SK-N-SH (cell line): ENCODE results near the gene ABLIM2. TPM values are rescaled to one million over a fixed set of nuclear protein-coding genes. Genes with fewer than 3 reads are reported as not detected.

Source experiments
- CTCF ChIA-PET: fragments of 300-600, 350-600 bp; formaldehyde crosslinking; extraction: SDS; loops from one replicate; lab custom pipeline; 2021; lab: Yijun Ruan, JAX
- POLR2A ChIA-PET: fragments of 350-600 bp; sonication (Branson Sonifier 250); formaldehyde crosslinking; extraction: SDS; loops from one replicate; lab custom pipeline; 2020; ENCODE audit warnings: antibody characterized with exemption, inconsistent platforms; lab: Yijun Ruan, JAX
- DNase-seq: peaks from one replicate; pipeline ENCODE4 v3.0.0; 2012
- H2AFZ ChIP-seq: fragments of 200-600 bp; sonication (generic); 2 replicates; pipeline ENCODE4 v1.8.1; 2016; ENCODE audit warnings: antibody characterized with exemption, mild to moderate bottlenecking, low read depth
- H3F3A ChIP-seq: fragments of 200-600 bp; sonication (generic); replicated peaks from 2 replicates; pipeline ENCODE3; 2016; ENCODE audit warnings: antibody characterized with exemption, mild to moderate bottlenecking; ENCODE audit not compliant: insufficient read depth
- H3K27ac ChIP-seq, 2 experiments: fragments of 200-500 bp in 1 of 2; fragments of 200-600 bp in 1 of 2; sonication (Bioruptor generic) in 1 of 2; sonication (generic), shearing (Covaris generic) in 1 of 2; 2 replicates each; pipeline versions ENCODE4 v1.5.1 to v1.6.1; 2014 to 2016; ENCODE audit warnings: low read depth in 2 of 2, inconsistent platforms in 1 of 2, low read length in 1 of 2, mild to moderate bottlenecking in 1 of 2, mixed read lengths in 1 of 2
- H3K27me3 ChIP-seq: fragments of 200-600 bp; sonication (generic), shearing (Covaris generic); 2 replicates; pipeline ENCODE4 v1.6.1; 2016; ENCODE audit warnings: mixed run types; ENCODE audit not compliant: insufficient read depth
- H3K36me3 ChIP-seq, 2 experiments: fragments of 200-500 bp in 1 of 2; fragments of 200-600 bp in 1 of 2; sonication (Bioruptor generic) in 1 of 2; sonication (generic) in 1 of 2; replicated peaks in 1 of 2; 2 replicates each; pipeline versions ENCODE3 to v1.5.1; 2014 to 2016; ENCODE audit warnings: low read length in 1 of 2, mild to moderate bottlenecking in 1 of 2; ENCODE audit not compliant: insufficient read depth in 2 of 2, control insufficient read depth in 1 of 2
- H3K4me1 ChIP-seq, 2 experiments: fragments of 200-500 bp in 1 of 2; fragments of 200-600 bp in 1 of 2; sonication (Bioruptor generic) in 1 of 2; sonication (generic), shearing (Covaris generic) in 1 of 2; 2 replicates each; pipeline versions ENCODE4 v1.5.1 to v1.6.1; 2014 to 2016; ENCODE audit warnings: low read depth in 1 of 2, low read length in 1 of 2, mixed run types in 1 of 2; ENCODE audit not compliant: insufficient read depth in 2 of 2, control insufficient read depth in 1 of 2
- H3K4me2 ChIP-seq: fragments of 200-600 bp; sonication (generic), shearing (Covaris generic); 2 replicates; pipeline ENCODE4 v1.6.1; 2017; ENCODE audit warnings: mixed run types
- H3K4me3 ChIP-seq, 2 experiments: fragments of 200-500 bp in 1 of 2; fragments of 200-600 bp in 1 of 2; sonication (Bioruptor generic) in 1 of 2; sonication (generic), shearing (Covaris generic) in 1 of 2; 2 replicates each; pipeline versions ENCODE4 v1.5.1 to v1.8.1; 2014 to 2016; ENCODE audit warnings: low read depth in 2 of 2, inconsistent platforms in 1 of 2, low read length in 1 of 2, mild to moderate bottlenecking in 1 of 2, mixed read lengths in 1 of 2, moderate library complexity in 1 of 2
- H3K79me2 ChIP-seq: fragments of 200-600 bp; sonication (generic); 2 replicates; pipeline ENCODE4 v1.8.1; 2017; ENCODE audit warnings: mild to moderate bottlenecking; ENCODE audit not compliant: insufficient read depth
- H3K9ac ChIP-seq: fragments of 200-600 bp; sonication (generic); 2 replicates; pipeline ENCODE4 v1.6.1; 2017; ENCODE audit warnings: mixed run types
- H3K9me2 ChIP-seq: fragments of 200-600 bp; sonication (generic); 2 replicates; pipeline ENCODE4 v1.6.1; 2017; ENCODE audit warnings: mixed run types
- H3K9me3 ChIP-seq: fragments of 200-600 bp; sonication (generic); 2 replicates; pipeline ENCODE4 v1.6.1; 2017; ENCODE audit warnings: mixed run types, mild to moderate bottlenecking, moderate library complexity
- H4K20me1 ChIP-seq: fragments of 200-600 bp; sonication (generic); 2 replicates; pipeline ENCODE4 v1.6.1; 2017; ENCODE audit warnings: mild to moderate bottlenecking, mixed run types; ENCODE audit not compliant: insufficient read depth
- FOXM1 ChIP-seq: IDR thresholded peaks from 2 replicates; pipeline ENCODE4 v1.4.0; 2012; ENCODE audit warnings: low read depth, mild to moderate bottlenecking
- GABPA ChIP-seq: IDR thresholded peaks from 2 replicates; pipeline ENCODE4 v1.4.0; 2012; ENCODE audit warnings: low read depth, mild to moderate bottlenecking
- GATA2 ChIP-seq: sonication (generic); formaldehyde crosslinking; IDR thresholded peaks from 2 replicates; pipeline ENCODE4 v1.5.0; 2020; ENCODE audit warnings: mild to moderate bottlenecking, missing genetic modification reagents
- IRF3 ChIP-seq: fragments of 150-350 bp; IDR thresholded peaks from 2 replicates; pipeline ENCODE4 v1.6.1; 2016; ENCODE audit warnings: mild to moderate bottlenecking, low read depth, low read length
- JUND ChIP-seq: IDR thresholded peaks from 2 replicates; pipeline ENCODE4 v1.4.0; 2012
- MAX ChIP-seq: IDR thresholded peaks from 2 replicates; pipeline ENCODE4 v1.4.0; 2012; ENCODE audit warnings: low read depth
- MXI1 ChIP-seq: IDR thresholded peaks from 2 replicates; pipeline ENCODE4 v1.6.1; 2012; ENCODE audit warnings: mild to moderate bottlenecking, low read depth, low read length, improper control_type of control experiment
- PBX3 ChIP-seq: IDR thresholded peaks from 2 replicates; pipeline ENCODE4; 2012
- RAD21 ChIP-seq: IDR thresholded peaks from 2 replicates; pipeline ENCODE4 v1.6.1; 2012; ENCODE audit warnings: mild to moderate bottlenecking, low read length
- RXRA ChIP-seq: IDR thresholded peaks from 2 replicates; pipeline ENCODE4 v1.4.0; 2012; ENCODE audit warnings: low read depth, mild to moderate bottlenecking, borderline replicate concordance
- SMC3 ChIP-seq: IDR thresholded peaks from 2 replicates; pipeline ENCODE4 v1.6.1; 2012; ENCODE audit warnings: low read depth, low read length, improper control_type of control experiment
- TEAD4 ChIP-seq: IDR thresholded peaks from 2 replicates; pipeline ENCODE4 v1.4.0; 2012; ENCODE audit warnings: mild to moderate bottlenecking, borderline replicate concordance; ENCODE audit not compliant: insufficient read depth
- USF2 ChIP-seq: fragments of 150-350 bp; IDR thresholded peaks from 2 replicates; pipeline ENCODE4 v1.6.1; 2017; ENCODE audit warnings: antibody characterized with exemption, low read length, low read depth, borderline replicate concordance
- WGBS: methylation state at CpG from one replicate; pipeline ENCODE4 v1.1.6; 2017; ENCODE audit warnings: low lambda C conversion rate; 5-methylcytosine and 5-hydroxymethylcytosine counted together
- polyA plus RNA-seq, 3 experiments: library from polyadenylated mRNA; depleted of rRNA; stranded (reverse); fragments of >200 nt; gene quantifications; 2 replicates each; pipeline ENCODE4 v1.2.3, GENCODE V29; 2012

ABLIM2 gene
- polyA plus RNA-seq, 1 of the 3 experiments (the other 2 are of a cell fraction), result 0.53 TPM

- Histone ChIP-seq H3K4me2 (no peak overlapping the region), H3K27me3 (no peaks in the 10 kb centered on the region; the same call in 1 of the 2 replicates), H4K20me1 (no peaks in the 10 kb centered on the region), H3K9me3 (no peaks in the 10 kb centered on the region), H3K4me3 (no peak overlapping the region), H3K36me3 (no peaks in the 10 kb centered on the region), H2AFZ (no peak overlapping the region), H3K9me2 (no peaks in the 10 kb centered on the region), H3K4me1 (peaks cover 0 to 10% of the 10 kb centered on the region in 2 experiments; a peak in 1 of 4 replicates), H3F3A (no peaks in the 10 kb centered on the region), H3K27ac (no peak overlapping the region), H3K79me2 (no peaks in the 10 kb centered on the region), H3K9ac (no peak overlapping the region)
- DNase-seq, result no peak
- POLR2A ChIA-PET, result no interaction called here
- TF ChIP-seq PBX3, result no peak
- no peak for TF ChIP-seq MXI1
- no peak for TF ChIP-seq SMC3
- TF ChIP-seq IRF3, result no peak
- no peak for TF ChIP-seq MAX
- no peak for TF ChIP-seq JUND
- TF ChIP-seq GABPA, result no peak
- no peak for TF ChIP-seq GATA2 (CRISPR knock-in tag)
- TF ChIP-seq USF2, result no peak
- no peak for TF ChIP-seq RAD21
- no peak for TF ChIP-seq FOXM1
- TF ChIP-seq TEAD4, result no peak
- TF ChIP-seq RXRA, result no peak
- WGBS, result 54% methylated on average over 20 of the region's 26 CpGs
- CTCF ChIA-PET, result interaction anchor here (1.1 to 1.4 kb wide), 3 partner anchors 13 to 269 kb away, joined by 3 to 4 read pairs (median 3); no protein-coding TSS in a partner anchor
Measured at GRCh38 chr4:8133897-8134563, 24.6 kb downstream of the ABLIM2 start.
